SU-DHL-6 (cell line): Measurements from ENCODE around the gene TIMM23B.
"Not testable (repeated sequence)": the region's sequence is repeated elsewhere in the genome, so short reads cannot be mapped to it uniquely, and the experiment has no call there.

Source experiments
- CTCF ChIP-seq: fragments of 200-600 bp; sonication (generic); IDR thresholded peaks from one replicate; pipeline ENCODE4 v1.5.1; 2017; ENCODE audit warnings: antibody characterized with exemption, mild to moderate bottlenecking, low read length, moderate library complexity; ENCODE audit not compliant: insufficient read depth, poor library complexity, severe bottlenecking
- EZH2phosphoT487 ChIP-seq: fragments of 200-600 bp; sonication (generic), shearing (Covaris generic); conservative IDR thresholded peaks from 2 replicates; pipeline ENCODE4 v1.6.1; 2018; ENCODE audit warnings: mild to moderate bottlenecking, antibody characterized with exemption, low read length, moderate library complexity, mixed read lengths

GRCh38 chr10:49908290-49909080 is 33.4 kb upstream of the TIMM23B start:
- not testable (repeated sequence) for TF ChIP-seq CTCF, EZH2phosphoT487
